SK-N-SH treated with all-trans-retinoic acid at 6 μM for 48 hours (cell line): ENCODE measurements around the gene TPM1.

Experiments
- ATAC-seq: fragments of 200-7000 bp; cut with Tn5 transposase; 3 replicates; pipeline ENCODE4 v1.9.1; 2020; ENCODE audit warnings: mild to moderate bottlenecking, moderate library complexity
- ARNTL ChIP-seq: fragments of 450-650 bp; formaldehyde crosslinking; IDR thresholded peaks from 2 replicates; pipeline ENCODE4 v1.5.0; 2020; ENCODE audit warnings: low read depth, mild to moderate bottlenecking, moderate library complexity, borderline replicate concordance
- BACH2 ChIP-seq: fragments of 250-450 bp; sonication (Bioruptor Pico); IDR thresholded peaks from 2 replicates; pipeline ENCODE4 v1.9.0; 2021; ENCODE audit warnings: mild to moderate bottlenecking, borderline replicate concordance
- CREB5 ChIP-seq: fragments of 250-450 bp; sonication (Bioruptor Pico); IDR thresholded peaks from 2 replicates; pipeline ENCODE4 v1.5.1; 2020; ENCODE audit warnings: low read depth, mild to moderate bottlenecking, moderate library complexity
- CSDC2 ChIP-seq: fragments of 250-450 bp; sonication (Bioruptor Pico); IDR thresholded peaks from 2 replicates; pipeline ENCODE4 v1.5.0; 2020; ENCODE audit warnings: mild to moderate bottlenecking, moderate library complexity
- CSRNP3 ChIP-seq: fragments of 250-450 bp; sonication (Bioruptor Pico); IDR thresholded peaks from 2 replicates; pipeline ENCODE4 v1.5.1; 2021; ENCODE audit warnings: mild to moderate bottlenecking, moderate library complexity
- ESRRG ChIP-seq: fragments of 250-450 bp; sonication (Bioruptor Pico); IDR thresholded peaks from 2 replicates; pipeline ENCODE4 v1.6.1; 2021; ENCODE audit warnings: mild to moderate bottlenecking
- GLIS3 ChIP-seq: fragments of 250-450 bp; sonication (Bioruptor Pico); IDR thresholded peaks from 2 replicates; pipeline ENCODE4 v1.5.0; 2020; ENCODE audit warnings: mild to moderate bottlenecking, moderate library complexity
- ISL1 ChIP-seq: fragments of 250-450 bp; sonication (Bioruptor Pico); IDR thresholded peaks from 2 replicates; pipeline ENCODE4 v2.1.2; 2022; ENCODE audit warnings: mild to moderate bottlenecking, moderate library complexity
- OSR1 ChIP-seq: fragments of 250-450 bp; sonication (Bioruptor Pico); IDR thresholded peaks from 2 replicates; pipeline ENCODE4 v1.8.0; 2022; ENCODE audit warnings: moderate library complexity, mild to moderate bottlenecking, inconsistent platforms
- PATZ1 ChIP-seq: fragments of 250-450 bp; sonication (Bioruptor Pico); IDR thresholded peaks from 2 replicates; pipeline ENCODE4 v1.8.0; 2020; ENCODE audit warnings: mild to moderate bottlenecking, moderate library complexity, borderline replicate concordance
- POU6F1 ChIP-seq: fragments of 250-450 bp; sonication (Bioruptor Pico); IDR thresholded peaks from 2 replicates; pipeline ENCODE4 v1.8.0; 2021; ENCODE audit warnings: low read depth, mild to moderate bottlenecking, moderate library complexity, borderline replicate concordance
- PPARA ChIP-seq: fragments of 250-450 bp; sonication (Bioruptor Pico); IDR thresholded peaks from 2 replicates; pipeline ENCODE4 v1.5.0; 2020; ENCODE audit warnings: mild to moderate bottlenecking, borderline replicate concordance
- RARB ChIP-seq: fragments of 250-450 bp; sonication (Bioruptor Pico); IDR thresholded peaks from 2 replicates; pipeline ENCODE4 v1.8.0; 2021; ENCODE audit warnings: mild to moderate bottlenecking, moderate library complexity
- TOX ChIP-seq: fragments of 250-450 bp; sonication (Bioruptor Pico); IDR thresholded peaks from 2 replicates; pipeline ENCODE4 v1.8.0; 2021; ENCODE audit warnings: mild to moderate bottlenecking, moderate library complexity, borderline replicate concordance
- TSHZ2 ChIP-seq: fragments of 250-450 bp; sonication (Bioruptor Pico); IDR thresholded peaks from 2 replicates; pipeline ENCODE4 v1.5.0; 2020; ENCODE audit warnings: mild to moderate bottlenecking, moderate library complexity
- ZC3H10 ChIP-seq: fragments of 250-450 bp; sonication (Bioruptor Pico); IDR thresholded peaks from 2 replicates; pipeline ENCODE4 v1.5.1; 2021; ENCODE audit warnings: mild to moderate bottlenecking, moderate library complexity
- ZFP3 ChIP-seq: fragments of 250-450 bp; sonication (Bioruptor Pico); IDR thresholded peaks from 2 replicates; pipeline ENCODE4 v1.5.0; 2020; ENCODE audit warnings: mild to moderate bottlenecking, moderate library complexity
- ZFP30 ChIP-seq: fragments of 450-650 bp; formaldehyde crosslinking; IDR thresholded peaks from 2 replicates; pipeline ENCODE4 v1.5.0; 2022; ENCODE audit warnings: mild to moderate bottlenecking, moderate library complexity
- ZNF565 ChIP-seq: fragments of 450-650 bp; formaldehyde crosslinking; conservative IDR thresholded peaks from 2 replicates; pipeline ENCODE4 v1.5.0; 2020; ENCODE audit warnings: low read depth, mild to moderate bottlenecking, moderate library complexity
- ZNF70 ChIP-seq: fragments of 450-650 bp; formaldehyde crosslinking; IDR thresholded peaks from 2 replicates; pipeline ENCODE4 v1.5.0; 2020; ENCODE audit warnings: mild to moderate bottlenecking, moderate library complexity
- ZNF8 ChIP-seq: fragments of 450-650 bp; formaldehyde crosslinking; IDR thresholded peaks from 2 replicates; pipeline ENCODE4 v1.5.0; 2020; ENCODE audit warnings: mild to moderate bottlenecking, moderate library complexity

Gene TPM1

GRCh38 chr15:63056829-63057228 is 14.3 kb downstream of the TPM1 start:
- TF ChIP-seq ZC3H10 (CRISPR knock-in tag) (no peak), CSRNP3 (CRISPR knock-in tag) (no peak), ZNF565 (CRISPR knock-in tag) (no peak), TSHZ2 (CRISPR knock-in tag) (no peak), PATZ1 (CRISPR knock-in tag) (no peak), ZFP3 (CRISPR knock-in tag) (no peak), OSR1 (CRISPR knock-in tag) (no peak), ZNF8 (CRISPR knock-in tag) (no peak), TOX (no peak), ARNTL (CRISPR knock-in tag) (no peak)
- ATAC-seq: peak; percentile 0; the same call in 2 of the 3 replicates

- peak; percentile 0; the same call in 2 of the 3 replicates for ATAC-seq
- TF ChIP-seq ISL1 (CRISPR knock-in tag): no peak
- no peak for TF ChIP-seq TSHZ2 (CRISPR knock-in tag)
- TF ChIP-seq POU6F1 (CRISPR knock-in tag): no peak
- TF ChIP-seq GLIS3 (CRISPR knock-in tag): no peak
- no peak; the same call in 1 of the 2 replicates for TF ChIP-seq ZNF8 (CRISPR knock-in tag)
- peak; percentile 35; the same call in 1 of the 2 replicates for TF ChIP-seq CREB5 (CRISPR knock-in tag)
- TF ChIP-seq ZFP30: no peak
- 0 out of 2 replicates have a peak, but pooled peaks have one; percentile 48 for TF ChIP-seq CSDC2
- TF ChIP-seq BACH2 (CRISPR knock-in tag): no peak
- peak; percentile 18; the same call in 1 of the 2 replicates for TF ChIP-seq CSRNP3 (CRISPR knock-in tag)
- TF ChIP-seq ZNF70: no peak
- no peak for TF ChIP-seq ZFP3 (CRISPR knock-in tag)
- TF ChIP-seq TOX: peak; percentile 4; the same call in 1 of the 2 replicates
- TF ChIP-seq OSR1 (CRISPR knock-in tag): no peak
- TF ChIP-seq RARB (CRISPR knock-in tag): 0 out of 2 replicates have a peak, but pooled peaks have one; percentile 14
- TF ChIP-seq ESRRG: no peak
- peak; percentile 32; the same call in 1 of the 2 replicates for TF ChIP-seq ZC3H10 (CRISPR knock-in tag)
- TF ChIP-seq ARNTL (CRISPR knock-in tag): no peak
- no peak for TF ChIP-seq PATZ1 (CRISPR knock-in tag)
- no peak for TF ChIP-seq ZNF565 (CRISPR knock-in tag)
- TF ChIP-seq PPARA (CRISPR knock-in tag): no peak
Observed at GRCh38 chr15:63057468-63058345, 15.2 kb downstream of the TPM1 start.
